H1 (cell line): ENCODE results near the gene ADK. TPM values are rescaled to one million over a fixed set of nuclear protein-coding genes. Genes with fewer than 3 reads are reported as not detected.

ENCODE experiments used
- CTCF ChIA-PET: fragments of 300-600 bp; sonication (Branson Sonifier 250); formaldehyde crosslinking; loops from one replicate; lab custom pipeline; 2021; ENCODE audit not compliant: partially characterized antibody; lab: Charles Lee
- POLR2A ChIA-PET: fragments of 300-600 bp; sonication (Branson Sonifier 250); formaldehyde crosslinking; loops from one replicate; lab custom pipeline; 2021; ENCODE audit warnings: inconsistent platforms; ENCODE audit not compliant: partially characterized antibody; lab: Charles Lee
- DNase-seq, 2 experiments: peaks; one replicate each; pipeline versions ENCODE4 v3.0.0 to v3.0.0-alpha.2; 2010 to 2022; ENCODE audit warnings: low spot score in 2 of 2, low read depth in 1 of 2, mixed read lengths in 1 of 2
- FAIRE-seq: peaks from 2 replicates; lab custom pipeline; 2011; peaks lifted over from hg19 to GRCh38; lab: Jason Lieb, UNC
- H2AFZ ChIP-seq: 2 replicates; pipeline ENCODE4 v1.8.1; 2012; ENCODE audit warnings: low read length, inconsistent platforms
- H2AK5ac ChIP-seq: 2 replicates; pipeline ENCODE4 v1.6.1; 2013; ENCODE audit warnings: low read depth, low read length
- H2BK120ac ChIP-seq: replicated peaks from 2 replicates; pipeline ENCODE3; 2013; ENCODE audit warnings: low read depth, low read length, inconsistent platforms
- H2BK12ac ChIP-seq: 2 replicates; pipeline ENCODE4 v1.6.1; 2013; ENCODE audit warnings: low read depth, low read length
- H2BK15ac ChIP-seq: 2 replicates; pipeline ENCODE4 v1.6.1; 2013; ENCODE audit warnings: low read length
- H2BK20ac ChIP-seq: 2 replicates; pipeline ENCODE4 v1.6.1; 2013; ENCODE audit warnings: low read length
- H2BK5ac ChIP-seq: 2 replicates; pipeline ENCODE4 v1.6.1; 2013; ENCODE audit warnings: low read depth, low read length
- H3K14ac ChIP-seq: 2 replicates; pipeline ENCODE4 v1.6.1; 2013; ENCODE audit warnings: inconsistent platforms; ENCODE audit not compliant: insufficient read length
- H3K18ac ChIP-seq: 2 replicates; pipeline ENCODE4 v1.6.1; 2013; ENCODE audit warnings: low read length; ENCODE audit errors: extremely low read depth
- H3K23ac ChIP-seq: 2 replicates; pipeline ENCODE4 v1.6.1; 2013; ENCODE audit warnings: inconsistent platforms; ENCODE audit not compliant: insufficient read length
- H3K23me2 ChIP-seq: 2 replicates; pipeline ENCODE4 v1.6.1; 2013; ENCODE audit warnings: low read depth, low read length
- H3K27ac ChIP-seq: 2 replicates; pipeline ENCODE4 v1.6.1; 2011; ENCODE audit warnings: low read depth, low read length, inconsistent platforms
- H3K27me3 ChIP-seq, 4 experiments: replicated peaks in 1 of 4; 1 replicate in 1 of 4; 2 replicates in 3 of 4; pipeline versions ENCODE4 v1.6.1 to v1.8.1; 2011 to 2013; ENCODE audit warnings: low read length in 3 of 4, mild to moderate bottlenecking in 3 of 4, inconsistent platforms in 2 of 4, mixed read lengths in 2 of 4, moderate library complexity in 1 of 4; ENCODE audit not compliant: control insufficient read depth in 3 of 4, insufficient read depth in 3 of 4; ENCODE audit errors: extremely low read depth in 1 of 4
- H3K36me3 ChIP-seq, 4 experiments: 2 replicates each; pipeline versions ENCODE4 v1.6.1 to v1.8.1; 2011 to 2013; ENCODE audit warnings: mild to moderate bottlenecking in 4 of 4, low read length in 3 of 4, moderate library complexity in 2 of 4, control low read depth in 1 of 4, inconsistent platforms in 1 of 4; ENCODE audit not compliant: insufficient read depth in 4 of 4, control insufficient read depth in 2 of 4
- H3K4ac ChIP-seq: replicated peaks from 2 replicates; pipeline ENCODE3; 2013; ENCODE audit warnings: low read length, low read depth, mixed read lengths, inconsistent platforms; ENCODE audit not compliant: insufficient read length
- H3K4me1 ChIP-seq, 4 experiments: replicated peaks in 1 of 4; 1 replicate in 1 of 4; 2 replicates in 3 of 4; pipeline versions ENCODE4 v1.6.1 to v1.8.1; 2011 to 2013; ENCODE audit warnings: low read length in 3 of 4, inconsistent platforms in 2 of 4, mixed read lengths in 1 of 4; ENCODE audit not compliant: insufficient read depth in 4 of 4, control insufficient read depth in 3 of 4
- H3K4me2 ChIP-seq, 2 experiments: 2 replicates each; pipeline versions ENCODE4 v1.6.1 to v1.8.1; 2011 to 2013; ENCODE audit warnings: low read depth in 2 of 2, low read length in 2 of 2, control low read depth in 1 of 2, inconsistent platforms in 1 of 2, mild to moderate bottlenecking in 1 of 2; ENCODE audit not compliant: insufficient read depth in 1 of 2
- H3K4me3 ChIP-seq, 4 experiments: fragments of 200-600, 300-600 bp in 1 of 4; sonication (generic), shearing (Covaris generic), sonication (Bioruptor Twin) in 1 of 4; 2 replicates each; pipeline versions ENCODE4 v1.5.1 to v1.8.1; 2011 to 2016; ENCODE audit warnings: low read length in 4 of 4, low read depth in 3 of 4, control low read depth in 2 of 4, inconsistent platforms in 2 of 4, mild to moderate bottlenecking in 2 of 4, mixed read lengths in 1 of 4, moderate library complexity in 1 of 4; ENCODE audit not compliant: insufficient read depth in 2 of 4; ENCODE audit errors: extremely low read depth in 1 of 4
- H3K56ac ChIP-seq: replicated peaks from 2 replicates; pipeline ENCODE3; 2013; ENCODE audit warnings: low read depth, mild to moderate bottlenecking, mixed read lengths, low read length, inconsistent platforms; ENCODE audit not compliant: insufficient read length
- H3K79me1 ChIP-seq: 2 replicates; pipeline ENCODE4 v1.6.1; 2013; ENCODE audit warnings: low read depth, low read length, control low read depth
- H3K79me2 ChIP-seq, 2 experiments: 2 replicates each; pipeline versions ENCODE4 v1.6.1 to v1.8.1; 2012 to 2013; ENCODE audit warnings: low read length in 2 of 2, mild to moderate bottlenecking in 2 of 2, inconsistent platforms in 1 of 2; ENCODE audit not compliant: insufficient read depth in 2 of 2, control insufficient read depth in 1 of 2
- H3K9ac ChIP-seq, 4 experiments: replicated peaks in 1 of 4; 1 replicate in 1 of 4; 2 replicates in 3 of 4; pipeline versions ENCODE4 v1.6.1 to v1.8.1; 2011 to 2013; ENCODE audit warnings: low read depth in 3 of 4, low read length in 3 of 4, control low read depth in 2 of 4, mild to moderate bottlenecking in 2 of 4, moderate library complexity in 2 of 4, inconsistent platforms in 1 of 4; ENCODE audit errors: extremely low read depth in 1 of 4
- H3K9me3 ChIP-seq, 2 experiments: 2 replicates each; pipeline versions ENCODE4 v1.6.1 to v1.8.1; 2012 to 2013; ENCODE audit warnings: mild to moderate bottlenecking in 2 of 2, moderate library complexity in 2 of 2, control low read depth in 1 of 2, inconsistent platforms in 1 of 2, low read depth in 1 of 2, low read length in 1 of 2, mixed read lengths in 1 of 2; ENCODE audit not compliant: insufficient read depth in 2 of 2
- H4K20me1 ChIP-seq, 2 experiments: replicated peaks in 1 of 2; 2 replicates each; pipeline versions ENCODE3 to v1.8.1; 2011 to 2013; ENCODE audit warnings: inconsistent platforms in 2 of 2, low read length in 2 of 2, mild to moderate bottlenecking in 1 of 2; ENCODE audit not compliant: insufficient read depth in 2 of 2, control insufficient read depth in 1 of 2
- H4K5ac ChIP-seq: 2 replicates; pipeline ENCODE4 v1.6.1; 2013; ENCODE audit warnings: low read length, low read depth, mixed read lengths, inconsistent platforms; ENCODE audit not compliant: insufficient read length
- H4K8ac ChIP-seq: 2 replicates; pipeline ENCODE4 v1.8.0; 2013; ENCODE audit warnings: mild to moderate bottlenecking, moderate library complexity, low read length, inconsistent platforms; ENCODE audit not compliant: insufficient read depth; ENCODE audit errors: extremely low read depth
- H4K91ac ChIP-seq: replicated peaks from 2 replicates; pipeline ENCODE3; 2013; ENCODE audit warnings: low read length, mixed read lengths, inconsistent platforms; ENCODE audit not compliant: insufficient read length
- BRCA1 ChIP-seq: IDR thresholded peaks from 2 replicates; pipeline ENCODE4 v1.6.1; 2012; ENCODE audit warnings: low read depth, low read length, improper control_type of control experiment
- CBX5 ChIP-seq: fragments of 300-800, 300-1000 bp; sonication (generic); IDR thresholded peaks from 2 replicates; pipeline ENCODE4 v1.7.1; 2016; ENCODE audit warnings: antibody characterized with exemption, low read length, low read depth
- CTBP2 ChIP-seq: IDR thresholded peaks from 2 replicates; pipeline ENCODE4 v1.7.0; 2011; ENCODE audit warnings: borderline replicate concordance, mild to moderate bottlenecking, moderate library complexity, mixed read lengths, low read length; ENCODE audit not compliant: insufficient read depth, insufficient read length
- GABPA ChIP-seq: IDR thresholded peaks from 2 replicates; pipeline ENCODE4 v1.6.1; 2011; ENCODE audit warnings: mild to moderate bottlenecking, low read length, moderate library complexity, borderline replicate concordance; ENCODE audit not compliant: insufficient read depth
- HDAC6 ChIP-seq: IDR thresholded peaks from one replicate; pipeline ENCODE4 v1.7.1; 2012; ENCODE audit warnings: low read depth, mild to moderate bottlenecking, inconsistent platforms, low read length, moderate library complexity
- KDM1A ChIP-seq: fragments of 200-600, 300-600 bp; sonication (generic); IDR thresholded peaks from 2 replicates; pipeline ENCODE4 v1.7.1; 2016; ENCODE audit warnings: mild to moderate bottlenecking, low read length, borderline replicate concordance
- MAX ChIP-seq: IDR thresholded peaks from 2 replicates; pipeline ENCODE4 v1.6.1; 2012; ENCODE audit warnings: inconsistent platforms
- NRF1 ChIP-seq: IDR thresholded peaks from 2 replicates; pipeline ENCODE4 v1.6.1; 2011; ENCODE audit warnings: mild to moderate bottlenecking, low read depth, low read length, improper control_type of control experiment
- RAD21 ChIP-seq, 2 experiments: IDR thresholded peaks in 1 of 2; conservative IDR thresholded peaks in 1 of 2; 2 replicates each; pipeline ENCODE4 v1.6.1; 2011; ENCODE audit warnings: low read depth in 2 of 2, low read length in 2 of 2, improper control_type of control experiment in 1 of 2, inconsistent platforms in 1 of 2, mild to moderate bottlenecking in 1 of 2, moderate library complexity in 1 of 2
- RBBP5 ChIP-seq: IDR thresholded peaks from 2 replicates; pipeline ENCODE4 v1.7.1; 2012; ENCODE audit warnings: low read depth, mild to moderate bottlenecking, inconsistent platforms, low read length, moderate library complexity, borderline replicate concordance
- RFX5 ChIP-seq: IDR thresholded peaks from 2 replicates; pipeline ENCODE4 v1.6.1; 2011; ENCODE audit warnings: low read depth, low read length, improper control_type of control experiment, borderline replicate concordance
- SRF ChIP-seq: IDR thresholded peaks from 2 replicates; pipeline ENCODE4 v1.6.1; 2011; ENCODE audit warnings: mild to moderate bottlenecking, low read depth, low read length, moderate library complexity
- TCF12 ChIP-seq: IDR thresholded peaks from 2 replicates; pipeline ENCODE4 v1.6.1; 2011; ENCODE audit warnings: low read depth, mild to moderate bottlenecking, low read length
- TEAD4 ChIP-seq: IDR thresholded peaks from 2 replicates; pipeline ENCODE4 v1.6.1; 2012; ENCODE audit warnings: low read depth, low read length, inconsistent platforms, mixed read lengths
- WGBS, 2 experiments: shearing (Covaris generic) in 1 of 2; methylation state at CpG; one replicate each; pipeline versions ENCODE4 v1.1.6 to v1.1.7; 2013 to 2015; ENCODE audit warnings: low lambda C conversion rate in 2 of 2, mixed read lengths in 2 of 2, inconsistent platforms in 1 of 2, low coverage in 1 of 2, missing lambda C conversion rate in 1 of 2; ENCODE audit not compliant: insufficient replicate concordance in 2 of 2, insufficient coverage in 1 of 2, insufficient read length in 1 of 2; ENCODE audit errors: extremely low coverage in 1 of 2, missing lambda C conversion rate in 1 of 2; 5-methylcytosine and 5-hydroxymethylcytosine counted together
- polyA plus RNA-seq, 7 experiments: library from polyadenylated mRNA; depleted of rRNA in 3 of 7; stranded (reverse) in 5 of 7; unstranded in 2 of 7; fragments of >200 nt in 5 of 7; fragments of 200-250 nt in 2 of 7; gene quantifications; 1 replicate in 5 of 7; 2 replicates in 1 of 7; 4 replicates in 1 of 7; pipeline versions ENCODE4 v1.2.1 to v1.2.3, GENCODE V29; 2011 to 2013; ENCODE audit warnings: missing spikeins in 2 of 7, mixed read lengths in 2 of 7
- total RNA-seq: library from RNA; stranded (reverse); fragmentation: NEBNext Ultra II Directional; extraction: Animal tissue kit (Norgen Biotek cat#: 25700); gene quantifications from 2 replicates; pipeline ENCODE4 v1.2.1, GENCODE V29; 2021

ADK gene
- total and polyA plus RNA-seq, 2 of the 8 experiments (the other 6 are each of a cell fraction or from before 2014, with no cell fraction given) = 12.3 to 42.4 TPM

GRCh38 chr10:74589226-74589673, 438.2 kb downstream of the ADK start:
- Histone ChIP-seq H3K79me2 (no peaks in the 10 kb centered on the region), H2AK5ac (no peak overlapping the region), H3K4me2 (no peak overlapping the region), H4K5ac (no peak overlapping the region), H3K4me1 (no peaks in the 10 kb centered on the region), H4K8ac (no peak overlapping the region; the same call in 1 of the 2 replicates), H2AFZ (no peak overlapping the region), H3K18ac (no peak overlapping the region), H2BK15ac (no peak overlapping the region), H3K9me3 (no peaks in the 10 kb centered on the region), H3K9ac (no peak overlapping the region), H3K27me3 (no peaks in the 10 kb centered on the region), H2BK5ac (no peak overlapping the region), H3K4ac (no peak overlapping the region), H3K27ac (no peak overlapping the region), H2BK120ac (no peak overlapping the region), H2BK12ac (no peak overlapping the region), H4K91ac (no peak overlapping the region), H3K23ac (no peak overlapping the region), H4K20me1 (no peaks in the 10 kb centered on the region), H3K79me1 (no peaks in the 10 kb centered on the region), H3K14ac (no peak overlapping the region), H3K4me3 (no peak overlapping the region), H3K56ac (no peak overlapping the region), H3K23me2 (no peaks in the 10 kb centered on the region), H2BK20ac (no peak overlapping the region), H3K36me3 (no peaks in the 10 kb centered on the region)
- FAIRE-seq (no peak), DNase-seq (no peak)
- WGBS, 2 experiments = 84% methylated on average over 6 of the region's 6 CpGs; no CpG with 5 or more reads in 1 of the 2 experiments
- TF ChIP-seq RBBP5 = no peak
- TF ChIP-seq SRF = no peak
- no peak for TF ChIP-seq NRF1
- no peak for TF ChIP-seq MAX
- TF ChIP-seq TCF12 = no peak
- TF ChIP-seq RFX5 = no peak
- TF ChIP-seq HDAC6 = no peak
- no peak for TF ChIP-seq TEAD4
- no peak for TF ChIP-seq BRCA1
- no peak for TF ChIP-seq CBX5
- TF ChIP-seq KDM1A = no peak
- TF ChIP-seq CTBP2 = no peak
- no peak for TF ChIP-seq GABPA
- TF ChIP-seq RAD21 (IDR thresholded peaks at IDR 0.05 in 1 of 2, conservative IDR thresholded peaks at IDR 0.05 in 1 of 2; ENCODE audit: low read depth in 2 of 2, low read length in 2 of 2) = no peak
- POLR2A ChIA-PET = no interaction called here
- CTCF ChIA-PET = interaction anchor here (0.6 kb wide), 1 partner anchor 52 kb away, joined by 3 read pairs; no protein-coding TSS in a partner anchor
